K562 (cell line): ENCODE measurements around the gene IL23A. TPM values are rescaled to one million over a fixed set of nuclear protein-coding genes. Genes with fewer than 3 reads are reported as not detected.

ENCODE experiments used
- BMI1 ChIP-seq: fragments of 150-350 bp; IDR thresholded peaks from 2 replicates; pipeline ENCODE4 v1.6.1; 2014; ENCODE audit warnings: low read length
- FOXK1 ChIP-seq: sonication (generic); formaldehyde crosslinking; IDR thresholded peaks from 2 replicates; pipeline ENCODE4 v1.8.0; 2022; ENCODE audit warnings: missing genetic modification reagents, mild to moderate bottlenecking, borderline replicate concordance
- FOXK2 ChIP-seq, 2 experiments: fragments of 450-650 bp; IDR thresholded peaks in 1 of 2; conservative IDR thresholded peaks in 1 of 2; 2 replicates each; pipeline ENCODE4 v1.6.1; 2016; ENCODE audit warnings: low read depth in 2 of 2, mild to moderate bottlenecking in 1 of 2
- KDM5B ChIP-seq: fragments of 200-600 bp; sonication (generic); IDR thresholded peaks from 2 replicates; pipeline ENCODE4 v1.6.1; 2012; ENCODE audit warnings: low read depth, mild to moderate bottlenecking, moderate library complexity, low read length, control low read depth, inconsistent platforms; ENCODE audit not compliant: insufficient replicate concordance
- MAFG ChIP-seq: fragments of 450-650 bp; conservative IDR thresholded peaks from 2 replicates; pipeline ENCODE4 v1.6.1; 2016; ENCODE audit warnings: missing genetic modification characterization, missing compliant biosample characterization
- POLR2AphosphoS5 ChIP-seq: IDR thresholded peaks from 2 replicates; pipeline ENCODE4 v1.6.1; 2011; ENCODE audit warnings: mild to moderate bottlenecking, low read depth, low read length, moderate library complexity; ENCODE audit not compliant: control insufficient read depth, insufficient read depth
- PTTG1 ChIP-seq: fragments of 450-650 bp; IDR thresholded peaks from 2 replicates; pipeline ENCODE4 v1.6.1; 2016; ENCODE audit warnings: low read depth, mild to moderate bottlenecking, missing genetic modification characterization, missing compliant biosample characterization
- RAD51 ChIP-seq: fragments of 450-650 bp; IDR thresholded peaks from 2 replicates; pipeline ENCODE4 v1.7.1; 2016; ENCODE audit warnings: low read depth, mild to moderate bottlenecking, borderline replicate concordance
- TEAD4 ChIP-seq, 2 experiments: sonication (generic) in 1 of 2; formaldehyde crosslinking in 1 of 2; IDR thresholded peaks; 2 replicates each; pipeline versions ENCODE4 v1.6.1 to v1.8.0; 2012 to 2022; ENCODE audit warnings: borderline replicate concordance in 1 of 2, inconsistent platforms in 1 of 2, low read length in 1 of 2, mild to moderate bottlenecking in 1 of 2, missing genetic modification reagents in 1 of 2
- TGIF2 ChIP-seq: sonication (generic); formaldehyde crosslinking; IDR thresholded peaks from 2 replicates; pipeline ENCODE4 v1.8.1; 2022; ENCODE audit warnings: mild to moderate bottlenecking, missing genetic modification reagents, moderate library complexity
- TOE1 ChIP-seq, 2 experiments: fragments of 450-650 bp in 1 of 2; sonication (generic) in 1 of 2; formaldehyde crosslinking in 1 of 2; IDR thresholded peaks; 2 replicates each; pipeline versions ENCODE4 v1.7.1 to v1.8.0; 2016 to 2022; ENCODE audit warnings: borderline replicate concordance in 2 of 2, mild to moderate bottlenecking in 2 of 2, antibody characterized with exemption in 1 of 2, inconsistent platforms in 1 of 2, low read depth in 1 of 2, missing genetic modification reagents in 1 of 2, moderate library complexity in 1 of 2
- ZEB2 ChIP-seq: fragments of 450-650 bp; IDR thresholded peaks from 2 replicates; pipeline ENCODE4 v1.6.1; 2016
- ZKSCAN8 ChIP-seq: fragments of 200-800 bp; sonication (Bioruptor generic); IDR thresholded peaks from 2 replicates; pipeline ENCODE4 v1.6.1; 2016; ENCODE audit warnings: missing genetic modification characterization, missing compliant biosample characterization
- ZNF146 ChIP-seq: IDR thresholded peaks from one replicate; pipeline ENCODE4 v1.6.1; 2018; ENCODE audit warnings: missing compliant biosample characterization; ENCODE audit not compliant: unreplicated experiment
- polyA plus RNA-seq, 8 experiments: library from polyadenylated mRNA; depleted of rRNA in 4 of 8; stranded (reverse) in 5 of 8; unstranded in 3 of 8; fragments of >200 nt; fragmentation: Nextera tagmentation in 2 of 8; fragmentation: Illumina TruSeq in 1 of 8; extraction: Ambion mirVana in 2 of 8; extraction: Trizol in 1 of 8; gene quantifications; 2 replicates each; pipeline versions ENCODE4 v1.2.1 to v1.2.3, GENCODE V29; 2011 to 2014; ENCODE audit warnings: inconsistent platforms in 1 of 8, missing spikeins in 1 of 8
- total RNA-seq, 7 experiments: library from RNA; depleted of rRNA in 6 of 7; stranded (reverse); fragments of >200 nt in 6 of 7; fragmentation: Illumina TruSeq in 2 of 7; extraction: Trizol in 2 of 7; gene quantifications; 2 replicates each; pipeline versions ENCODE4 v1.2.1 to v1.2.3, GENCODE V29; 2011 to 2021; ENCODE audit warnings: low replicate concordance in 1 of 7
- TF ChIP-seq, protein P1 (sequence below): fragments of 450-650 bp; IDR thresholded peaks from 2 replicates; pipeline ENCODE4 v1.6.1; 2017; ENCODE audit warnings: antibody characterized with exemption, mild to moderate bottlenecking
- TF ChIP-seq, protein P2 (sequence below): fragments of 450-650 bp; formaldehyde crosslinking; IDR thresholded peaks from 2 replicates; pipeline ENCODE4 v1.4.0; 2020; ENCODE audit warnings: mild to moderate bottlenecking, mixed read lengths
- TF ChIP-seq, protein P3 (sequence below): IDR thresholded peaks from 3 replicates; pipeline ENCODE4 v1.6.1; 2011; ENCODE audit warnings: borderline replicate concordance, mild to moderate bottlenecking; ENCODE audit not compliant: insufficient read length, insufficient read depth

Gene IL23A
- total and polyA plus RNA-seq, 9 of the 15 experiments (the other 6 are each of a cell fraction or from before 2014, with no cell fraction given) = 4.4 to 37.2 (median 9.6) TPM

DNA sequence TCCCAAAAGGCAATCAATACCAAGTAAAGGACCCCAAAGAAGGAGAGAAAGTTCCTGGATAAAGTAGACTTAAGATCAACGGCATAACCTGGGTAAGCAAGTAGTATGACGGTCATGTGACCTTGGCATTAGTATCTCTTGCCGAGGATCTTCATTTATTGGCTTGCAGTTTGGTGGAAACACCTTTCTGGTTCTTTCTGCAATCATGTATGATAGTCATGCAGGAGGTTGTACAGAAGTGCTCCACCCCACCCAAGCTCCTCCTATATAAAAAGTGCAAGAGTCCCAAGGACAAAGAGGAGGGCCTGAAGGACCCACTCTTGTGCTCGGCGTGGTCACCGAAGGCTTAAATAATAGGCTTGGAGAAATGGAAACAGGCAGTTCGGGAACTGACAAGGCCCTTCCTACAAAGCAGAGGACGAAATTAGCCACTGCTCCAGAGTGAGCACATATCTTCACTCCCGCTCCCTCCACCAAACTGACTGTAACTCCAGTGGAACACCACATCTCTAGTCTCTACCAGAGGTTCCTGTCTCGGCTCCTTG lies 39.3 kb upstream of the IL23A start (continued):
- TF ChIP-seq, protein P1, sequence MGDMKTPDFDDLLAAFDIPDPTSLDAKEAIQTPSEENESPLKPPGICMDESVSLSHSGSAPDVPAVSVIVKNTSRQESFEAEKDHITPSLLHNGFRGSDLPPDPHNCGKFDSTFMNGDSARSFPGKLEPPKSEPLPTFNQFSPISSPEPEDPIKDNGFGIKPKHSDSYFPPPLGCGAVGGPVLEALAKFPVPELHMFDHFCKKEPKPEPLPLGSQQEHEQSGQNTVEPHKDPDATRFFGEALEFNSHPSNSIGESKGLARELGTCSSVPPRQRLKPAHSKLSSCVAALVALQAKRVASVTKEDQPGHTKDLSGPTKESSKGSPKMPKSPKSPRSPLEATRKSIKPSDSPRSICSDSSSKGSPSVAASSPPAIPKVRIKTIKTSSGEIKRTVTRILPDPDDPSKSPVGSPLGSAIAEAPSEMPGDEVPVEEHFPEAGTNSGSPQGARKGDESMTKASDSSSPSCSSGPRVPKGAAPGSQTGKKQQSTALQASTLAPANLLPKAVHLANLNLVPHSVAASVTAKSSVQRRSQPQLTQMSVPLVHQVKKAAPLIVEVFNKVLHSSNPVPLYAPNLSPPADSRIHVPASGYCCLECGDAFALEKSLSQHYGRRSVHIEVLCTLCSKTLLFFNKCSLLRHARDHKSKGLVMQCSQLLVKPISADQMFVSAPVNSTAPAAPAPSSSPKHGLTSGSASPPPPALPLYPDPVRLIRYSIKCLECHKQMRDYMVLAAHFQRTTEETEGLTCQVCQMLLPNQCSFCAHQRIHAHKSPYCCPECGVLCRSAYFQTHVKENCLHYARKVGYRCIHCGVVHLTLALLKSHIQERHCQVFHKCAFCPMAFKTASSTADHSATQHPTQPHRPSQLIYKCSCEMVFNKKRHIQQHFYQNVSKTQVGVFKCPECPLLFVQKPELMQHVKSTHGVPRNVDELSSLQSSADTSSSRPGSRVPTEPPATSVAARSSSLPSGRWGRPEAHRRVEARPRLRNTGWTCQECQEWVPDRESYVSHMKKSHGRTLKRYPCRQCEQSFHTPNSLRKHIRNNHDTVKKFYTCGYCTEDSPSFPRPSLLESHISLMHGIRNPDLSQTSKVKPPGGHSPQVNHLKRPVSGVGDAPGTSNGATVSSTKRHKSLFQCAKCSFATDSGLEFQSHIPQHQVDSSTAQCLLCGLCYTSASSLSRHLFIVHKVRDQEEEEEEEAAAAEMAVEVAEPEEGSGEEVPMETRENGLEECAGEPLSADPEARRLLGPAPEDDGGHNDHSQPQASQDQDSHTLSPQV = 0 out of 2 replicates have a peak, but pooled peaks have one; percentile 35
- no peak for TF ChIP-seq BMI1
- peak; percentile 75 for TF ChIP-seq RAD51
- TF ChIP-seq, protein P2, sequence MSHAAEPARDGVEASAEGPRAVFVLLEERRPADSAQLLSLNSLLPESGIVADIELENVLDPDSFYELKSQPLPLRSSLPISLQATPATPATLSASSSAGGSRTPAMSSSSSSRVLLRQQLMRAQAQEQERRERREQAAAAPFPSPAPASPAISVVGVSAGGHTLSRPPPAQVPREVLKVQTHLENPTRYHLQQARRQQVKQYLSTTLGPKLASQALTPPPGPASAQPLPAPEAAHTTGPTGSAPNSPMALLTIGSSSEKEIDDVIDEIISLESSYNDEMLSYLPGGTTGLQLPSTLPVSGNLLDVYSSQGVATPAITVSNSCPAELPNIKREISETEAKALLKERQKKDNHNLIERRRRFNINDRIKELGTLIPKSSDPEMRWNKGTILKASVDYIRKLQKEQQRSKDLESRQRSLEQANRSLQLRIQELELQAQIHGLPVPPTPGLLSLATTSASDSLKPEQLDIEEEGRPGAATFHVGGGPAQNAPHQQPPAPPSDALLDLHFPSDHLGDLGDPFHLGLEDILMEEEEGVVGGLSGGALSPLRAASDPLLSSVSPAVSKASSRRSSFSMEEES = peak; percentile 94
- TF ChIP-seq ZNF146 (CRISPR knock-in tag) = peak; percentile 16
- TF ChIP-seq ZEB2 = no peak
- 0 out of 2 replicates have a peak, but pooled peaks have one; percentile 1 for TF ChIP-seq TEAD4 (IDR thresholded peaks at IDR 0.05; ENCODE audit: low read length)
- TF ChIP-seq TEAD4 (CRISPR knock-in tag; IDR thresholded peaks at IDR 0.05; ENCODE audit: borderline replicate concordance) = no peak; the same call in 1 of the 2 replicates
- no peak for TF ChIP-seq FOXK2 (conservative IDR thresholded peaks at IDR 0.05 in 1 of 2, IDR thresholded peaks at IDR 0.05 in 1 of 2; ENCODE audit: low read depth in 2 of 2)
- TF ChIP-seq TOE1 (IDR thresholded peaks at IDR 0.05; ENCODE audit: borderline replicate concordance) = peak; percentile 86
- no peak for TF ChIP-seq TOE1 (CRISPR knock-in tag; IDR thresholded peaks at IDR 0.05; ENCODE audit: borderline replicate concordance, low read depth)
- no peak for TF ChIP-seq ZKSCAN8
- no peak for TF ChIP-seq TGIF2
- TF ChIP-seq, protein P3, sequence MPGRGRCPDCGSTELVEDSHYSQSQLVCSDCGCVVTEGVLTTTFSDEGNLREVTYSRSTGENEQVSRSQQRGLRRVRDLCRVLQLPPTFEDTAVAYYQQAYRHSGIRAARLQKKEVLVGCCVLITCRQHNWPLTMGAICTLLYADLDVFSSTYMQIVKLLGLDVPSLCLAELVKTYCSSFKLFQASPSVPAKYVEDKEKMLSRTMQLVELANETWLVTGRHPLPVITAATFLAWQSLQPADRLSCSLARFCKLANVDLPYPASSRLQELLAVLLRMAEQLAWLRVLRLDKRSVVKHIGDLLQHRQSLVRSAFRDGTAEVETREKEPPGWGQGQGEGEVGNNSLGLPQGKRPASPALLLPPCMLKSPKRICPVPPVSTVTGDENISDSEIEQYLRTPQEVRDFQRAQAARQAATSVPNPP = no peak
- no peak for TF ChIP-seq MAFG (tag)
- no peak for TF ChIP-seq PTTG1 (tag)
- no peak for TF ChIP-seq KDM5B
- 0 out of 2 replicates have a peak, but pooled peaks have one; percentile 1 for TF ChIP-seq FOXK1 (CRISPR knock-in tag)
- TF ChIP-seq POLR2AphosphoS5 = peak; percentile 19; the same call in 1 of the 2 replicates
